PC-3 (cell line): ENCODE measurements around the gene SLC25A27.

ENCODE experiments used
- CTCF ChIP-seq: fragments of 300-600 bp; sonication (generic); conservative IDR thresholded peaks from 2 replicates; pipeline ENCODE4 v1.5.1; 2017; ENCODE audit warnings: antibody characterized with exemption, low read depth, mild to moderate bottlenecking, low read length
- EZH2 ChIP-seq: fragments of 300-600 bp; sonication (generic); IDR thresholded peaks from one replicate; pipeline ENCODE4 v1.6.1; 2017; ENCODE audit warnings: antibody characterized with exemption, mild to moderate bottlenecking, low read length; ENCODE audit not compliant: unreplicated experiment
- EZH2phosphoT487 ChIP-seq: fragments of 300-600 bp; sonication (generic); IDR thresholded peaks from 2 replicates; pipeline ENCODE4 v1.6.1; 2018; ENCODE audit warnings: mild to moderate bottlenecking, antibody characterized with exemption, low read length, borderline replicate concordance

GRCh38 chr6:46626976-46627375 lies 25.8 kb upstream of the SLC25A27 start:
- no peak for TF ChIP-seq CTCF
- TF ChIP-seq EZH2 = no peak
- no peak for TF ChIP-seq EZH2phosphoT487
